Activated T-helper 1 cell treated with anti-CD3 and anti-CD28 coated beads, Interleukin-12 subunit alpha, Interleukin-12 subunit beta, Interleukin-2, Interleukin-4 antibody, amounts not matched to agents 30 ng/mL and 10 ng/mL and 1 ng/mL, durations not matched to agents 14 hours and 24 hours and 36 hours (primary cell): ENCODE results near the gene GGACT. TPM values are rescaled to one million over a fixed set of nuclear protein-coding genes. Genes with fewer than 3 reads are reported as not detected.

Source experiments
- DNase-seq: peaks from one replicate; pipeline ENCODE4 v3.0.0; 2021; ENCODE audit warnings: low spot score
- H3K27ac Mint-ChIP-seq: one replicate; pipeline ENCODE4 v1.8.0; 2021; ENCODE audit warnings: mild to moderate bottlenecking, mixed read lengths
- H3K27me3 Mint-ChIP-seq: one replicate; pipeline ENCODE4 v1.8.0; 2022; ENCODE audit warnings: mild to moderate bottlenecking, moderate library complexity, mixed read lengths; ENCODE audit not compliant: insufficient read depth
- H3K36me3 Mint-ChIP-seq: one replicate; pipeline ENCODE4 v1.8.0; 2021; ENCODE audit warnings: low read depth, mixed read lengths
- H3K4me1 Mint-ChIP-seq: one replicate; pipeline ENCODE4 v1.8.0; 2021; ENCODE audit warnings: low read depth, mixed read lengths
- H3K4me3 Mint-ChIP-seq: one replicate; pipeline ENCODE4 v1.8.0; 2021; ENCODE audit warnings: mild to moderate bottlenecking, moderate library complexity, mixed read lengths
- H3K9me3 Mint-ChIP-seq: one replicate; pipeline ENCODE4 v1.8.0; 2021; ENCODE audit warnings: mixed read lengths
- intact Hi-C: fragments of 100-400 bp; cut with micrococcal nuclease; formaldehyde crosslinking; loops from one replicate; pipeline ENCODE4 v1.15.1; 2024
- total RNA-seq: library from RNA; stranded (reverse); gene quantifications from 2 replicates; pipeline ENCODE4 v1.2.3, GENCODE V29; 2022

The GGACT gene
- total RNA-seq, 1 donor from 2014 or later = 7.2 TPM

DNA sequence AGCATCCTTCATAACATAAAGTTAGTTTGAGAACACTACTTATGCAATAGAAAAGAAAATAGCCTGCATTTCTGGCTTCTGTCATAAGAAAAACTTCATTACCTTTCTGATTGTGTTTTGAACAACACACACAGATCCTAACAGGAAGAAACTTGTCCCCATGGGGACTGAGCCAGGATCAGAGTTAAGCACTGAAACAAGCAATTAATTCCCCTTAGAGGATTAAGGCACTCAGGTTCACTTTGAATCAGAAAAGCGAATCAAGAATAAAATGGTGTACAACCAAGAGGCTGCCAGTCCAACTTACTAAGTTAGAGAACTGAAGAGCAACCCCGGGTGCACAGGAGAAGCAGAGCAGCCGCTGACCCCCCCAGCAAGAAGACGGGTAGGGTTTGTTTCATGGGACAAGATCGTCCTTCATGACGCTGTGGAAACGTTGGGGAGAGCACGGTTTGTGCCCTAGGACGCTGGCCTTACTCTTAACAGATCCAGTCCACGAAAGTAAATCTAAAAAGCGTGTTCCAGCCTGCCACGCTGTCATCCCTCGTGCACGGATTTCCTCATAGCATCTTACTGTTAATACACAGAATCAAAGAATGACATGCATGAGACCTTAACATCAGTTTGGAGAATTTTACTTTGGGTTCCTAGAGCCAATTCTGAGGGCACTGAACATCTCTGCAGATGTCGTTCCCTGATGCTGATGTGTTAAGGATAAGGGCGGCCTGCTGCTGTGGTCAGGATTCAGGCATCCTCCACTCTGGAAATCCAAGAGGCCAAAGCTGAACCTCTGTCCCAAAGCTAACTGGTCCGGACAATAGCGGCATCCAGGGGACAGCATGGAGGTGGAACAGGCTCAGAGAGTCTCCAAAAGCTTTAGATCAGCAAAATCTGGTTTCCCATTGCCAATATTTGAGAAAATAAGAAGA lies 46.4 kb downstream of the GGACT start:
- intact Hi-C loops = loop anchor here (1.0 kb wide), 1 partner anchor 642 kb away; no protein-coding TSS in a partner anchor
- peaks cover 2% of the 10 kb centered on the region for H3K36me3 Mint-ChIP-seq
- DNase-seq = no peak
- no peaks in the 10 kb centered on the region for H3K9me3 Mint-ChIP-seq
- H3K4me1 Mint-ChIP-seq = peaks cover 26% of the 10 kb centered on the region
- no peak overlapping the region for H3K4me3 Mint-ChIP-seq
- H3K27me3 Mint-ChIP-seq = peaks cover 3% of the 10 kb centered on the region
- H3K27ac Mint-ChIP-seq = no peak overlapping the region

DNA sequence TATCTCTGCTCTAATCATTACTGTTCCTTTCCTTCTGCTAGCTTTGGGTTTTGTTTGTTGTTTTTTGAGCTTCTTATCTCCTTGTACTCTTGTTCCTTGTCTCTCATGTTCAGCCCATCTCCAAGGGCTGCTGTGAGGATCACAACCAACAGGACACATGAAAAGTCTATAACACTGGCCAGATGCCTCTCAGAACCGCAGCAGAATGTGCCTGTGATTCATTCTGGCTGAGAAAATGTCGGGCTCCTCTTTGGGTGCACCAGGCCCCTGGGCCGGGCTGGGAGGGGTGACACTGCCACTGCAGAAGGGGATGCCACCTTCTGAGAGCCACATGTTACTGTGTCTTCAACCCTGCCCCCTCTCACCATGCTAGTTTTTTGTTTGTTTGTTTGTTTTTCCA lies 48.0 kb downstream of the GGACT start:
- peaks cover 28% of the 10 kb centered on the region for H3K4me1 Mint-ChIP-seq
- no peak for DNase-seq
- H3K36me3 Mint-ChIP-seq = peaks cover 2% of the 10 kb centered on the region
- no peak overlapping the region for H3K27ac Mint-ChIP-seq
- no peak overlapping the region for H3K4me3 Mint-ChIP-seq
- H3K9me3 Mint-ChIP-seq = no peaks in the 10 kb centered on the region
- H3K27me3 Mint-ChIP-seq = peaks cover 3% of the 10 kb centered on the region
- intact Hi-C loops = no loop called here

DNA sequence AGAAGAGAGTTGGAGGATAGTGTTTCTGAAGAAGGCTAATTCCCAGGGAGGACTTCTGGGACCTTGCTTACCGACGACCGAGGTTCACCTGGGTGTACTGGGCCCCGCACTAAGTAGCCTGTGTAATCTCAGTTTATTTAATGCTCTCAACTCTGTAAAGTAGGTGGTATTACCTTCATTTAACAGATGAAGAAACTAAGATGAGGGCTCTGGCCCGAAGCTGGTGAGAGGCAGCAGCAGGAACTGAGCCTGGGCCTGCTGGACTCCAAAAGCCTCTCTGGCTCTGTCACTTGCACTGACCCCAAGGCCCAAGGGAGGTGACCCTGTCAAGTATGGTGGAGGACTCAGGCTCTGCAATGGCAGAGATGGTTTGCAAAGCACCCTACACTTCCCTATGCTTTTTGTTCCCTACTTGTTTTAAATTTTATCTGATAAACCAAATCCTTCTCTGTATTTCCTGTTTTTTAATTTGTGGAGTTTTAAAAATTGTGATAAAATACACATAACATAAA lies 50.6 kb downstream of the GGACT start:
- Mint-ChIP-seq H3K4me3 (no peak overlapping the region), H3K4me1 (peaks cover 28% of the 10 kb centered on the region), H3K9me3 (no peaks in the 10 kb centered on the region), H3K27me3 (peaks cover 3% of the 10 kb centered on the region), H3K27ac (no peak overlapping the region), H3K36me3 (peaks cover 2% of the 10 kb centered on the region)
- intact Hi-C loops = no loop called here
- no peak for DNase-seq

DNA sequence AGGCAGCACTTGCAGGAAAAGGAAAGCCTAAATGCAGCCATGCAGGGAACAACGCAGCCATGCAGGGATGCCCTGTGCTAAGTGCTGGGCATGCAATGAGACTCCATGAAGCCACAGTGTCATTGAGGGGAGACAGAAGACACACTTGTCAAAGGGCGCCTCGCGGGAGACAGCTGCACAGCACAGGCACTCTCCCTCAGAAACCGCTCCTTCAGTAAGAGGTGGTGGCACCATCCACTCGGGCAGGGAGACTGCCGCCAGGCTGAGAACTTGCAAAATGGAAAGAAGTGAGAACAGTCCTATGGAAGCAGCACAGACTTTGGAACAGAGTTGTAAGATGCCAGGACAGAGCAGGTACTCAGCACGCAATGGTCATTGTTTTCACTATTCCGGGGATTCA lies 51.1 kb downstream of the GGACT start:
- intact Hi-C loops = no loop called here
- H3K4me1 Mint-ChIP-seq = peaks cover 22% of the 10 kb centered on the region
- H3K4me3 Mint-ChIP-seq = no peak overlapping the region

DNA sequence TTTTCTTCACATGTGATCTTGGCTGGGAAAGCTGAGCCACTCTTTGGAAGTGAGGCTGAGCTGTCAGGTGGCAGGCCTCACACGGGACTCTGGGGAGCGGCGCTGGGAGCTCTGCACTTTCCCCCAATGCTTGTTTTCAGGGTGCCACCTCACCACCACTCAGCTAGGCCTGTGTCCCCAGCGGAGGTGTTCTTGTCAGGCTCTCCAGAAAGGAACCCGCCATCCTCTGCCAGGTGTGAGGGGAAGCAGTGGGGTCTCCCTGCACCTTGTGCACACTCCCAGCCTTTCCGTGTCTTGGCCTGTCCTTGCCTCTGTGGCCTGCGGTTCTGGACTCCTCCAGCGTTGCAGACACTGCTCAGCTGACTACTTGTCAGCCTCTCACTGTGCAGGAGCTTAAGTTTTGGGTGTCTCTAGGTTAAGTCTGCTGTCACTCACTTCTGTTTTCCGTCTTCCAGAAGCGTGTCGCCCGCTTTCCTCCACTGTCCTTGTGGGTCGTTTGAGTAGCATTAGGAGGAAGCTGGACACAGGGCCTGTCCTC lies 51.9 kb downstream of the GGACT start:
- no peak overlapping the region for H3K4me3 Mint-ChIP-seq
- H3K9me3 Mint-ChIP-seq = no peaks in the 10 kb centered on the region
- H3K4me1 Mint-ChIP-seq = peaks cover 22% of the 10 kb centered on the region
- no peak for DNase-seq
- H3K36me3 Mint-ChIP-seq = peaks cover 2% of the 10 kb centered on the region
- no peak overlapping the region for H3K27ac Mint-ChIP-seq
- intact Hi-C loops = no loop called here
- H3K27me3 Mint-ChIP-seq = peaks cover 3% of the 10 kb centered on the region

More for the DNA sequence above, 51.1 kb downstream of the GGACT start:
- Mint-ChIP-seq H3K36me3 (peaks cover 2% of the 10 kb centered on the region), H3K27ac (no peak overlapping the region), H3K9me3 (no peaks in the 10 kb centered on the region), H3K27me3 (peaks cover 3% of the 10 kb centered on the region)
- no peak for DNase-seq

DNA sequence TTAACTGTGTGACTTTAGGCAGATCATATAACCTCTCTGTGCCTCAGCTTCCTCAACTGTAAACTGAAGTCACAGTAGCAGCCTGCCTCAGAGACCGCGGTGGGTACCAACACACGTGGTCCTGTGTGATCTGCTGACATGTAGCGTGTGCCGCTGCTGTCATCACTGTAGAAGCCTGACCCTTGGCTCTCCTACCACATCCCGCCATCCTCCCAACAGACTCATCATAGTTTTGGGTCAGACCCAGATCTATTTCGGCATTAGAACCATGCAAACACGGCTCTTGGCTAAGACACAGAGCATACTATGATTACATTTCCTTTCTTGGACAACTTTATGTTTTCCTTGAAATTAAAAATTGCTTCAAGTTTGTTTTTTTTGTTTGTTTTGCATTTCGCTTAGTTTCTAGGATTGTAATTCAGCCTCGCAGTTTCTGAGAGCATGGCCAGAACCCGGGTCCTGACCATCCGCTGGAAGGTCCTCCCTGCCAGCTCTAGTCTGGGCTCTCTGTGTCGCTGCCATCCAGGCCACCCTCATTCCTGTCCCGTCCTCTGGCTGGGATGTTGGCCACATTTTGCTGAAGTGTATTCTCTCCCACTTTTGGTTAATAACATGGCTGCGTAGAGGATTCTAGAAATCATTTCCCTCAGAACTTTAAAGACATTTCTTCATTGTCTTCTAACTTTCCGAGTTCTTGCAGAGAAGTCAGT lies 53.0 kb downstream of the GGACT start:
- Mint-ChIP-seq H3K27me3 (peaks cover 2% of the 10 kb centered on the region), H3K36me3 (peaks cover 2% of the 10 kb centered on the region), H3K9me3 (no peaks in the 10 kb centered on the region), H3K4me1 (peaks cover 22% of the 10 kb centered on the region), H3K4me3 (no peak overlapping the region), H3K27ac (no peak overlapping the region)
- no peak for DNase-seq
- intact Hi-C loops = no loop called here

DNA sequence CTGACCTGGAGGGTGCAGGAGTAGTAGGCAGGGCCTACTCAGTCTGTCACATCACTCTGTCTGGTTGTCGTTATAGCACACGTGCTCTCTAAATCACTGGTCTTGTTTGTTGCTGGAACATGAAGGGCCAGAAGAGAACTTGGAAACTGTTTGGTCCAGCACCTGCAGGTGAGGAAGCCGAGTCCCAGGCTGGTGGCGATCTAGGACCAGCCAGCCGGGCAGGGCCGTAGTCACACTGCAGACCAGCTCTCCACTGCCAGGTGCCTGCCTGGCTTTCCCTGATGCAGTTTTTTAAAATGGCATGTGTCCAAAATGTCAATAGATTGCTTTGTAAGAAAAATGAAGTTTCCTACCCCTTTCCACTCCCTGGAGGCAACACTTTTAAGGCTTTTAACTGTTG lies 53.7 kb downstream of the GGACT start:
- H3K9me3 Mint-ChIP-seq = no peaks in the 10 kb centered on the region
- intact Hi-C loops = no loop called here
- peaks cover 22% of the 10 kb centered on the region for H3K4me1 Mint-ChIP-seq
- H3K27me3 Mint-ChIP-seq = peaks cover 2% of the 10 kb centered on the region
- no peak for DNase-seq
- no peak overlapping the region for H3K4me3 Mint-ChIP-seq
- H3K27ac Mint-ChIP-seq = no peak overlapping the region
- H3K36me3 Mint-ChIP-seq = no peaks in the 10 kb centered on the region

DNA sequence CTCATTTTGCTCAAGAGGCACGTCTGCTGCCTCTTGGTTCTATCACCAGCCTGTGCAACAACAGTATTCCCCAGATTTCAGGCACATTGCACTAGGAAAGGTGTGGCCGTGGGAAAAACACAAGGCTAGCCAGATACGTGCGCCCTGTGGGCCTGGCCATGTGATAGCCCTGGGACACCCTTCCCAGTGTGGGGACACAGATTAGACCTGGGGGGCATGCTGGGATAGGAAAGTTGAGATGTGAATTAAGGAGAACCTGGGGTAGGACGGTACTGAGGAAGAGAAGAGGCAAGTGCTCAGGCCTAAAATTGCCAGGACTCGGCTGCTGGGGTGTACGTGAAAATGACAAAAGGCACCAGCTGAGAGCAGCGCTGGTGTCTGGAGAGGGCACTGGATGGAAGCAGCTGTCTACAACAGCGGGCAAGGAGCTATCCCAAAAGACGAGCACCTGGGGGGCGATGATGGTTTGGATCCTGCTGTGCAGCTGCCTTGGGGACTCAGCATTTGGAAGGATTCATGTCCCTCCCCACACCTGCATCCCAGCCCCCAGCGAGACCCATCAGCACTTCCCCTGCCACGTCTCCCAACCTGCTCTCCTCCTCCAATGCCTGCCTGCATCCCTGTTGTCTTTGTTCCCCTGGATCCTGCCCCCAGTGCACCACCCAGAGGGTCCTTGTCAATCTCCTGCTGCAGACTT lies 54.3 kb downstream of the GGACT start:
- no peaks in the 10 kb centered on the region for H3K9me3 Mint-ChIP-seq
- H3K4me1 Mint-ChIP-seq = peaks cover 20% of the 10 kb centered on the region
- intact Hi-C loops = no loop called here
- H3K4me3 Mint-ChIP-seq = no peak overlapping the region
- H3K36me3 Mint-ChIP-seq = no peaks in the 10 kb centered on the region
- H3K27ac Mint-ChIP-seq = no peak overlapping the region
- DNase-seq = no peak
- H3K27me3 Mint-ChIP-seq = no peaks in the 10 kb centered on the region

DNA sequence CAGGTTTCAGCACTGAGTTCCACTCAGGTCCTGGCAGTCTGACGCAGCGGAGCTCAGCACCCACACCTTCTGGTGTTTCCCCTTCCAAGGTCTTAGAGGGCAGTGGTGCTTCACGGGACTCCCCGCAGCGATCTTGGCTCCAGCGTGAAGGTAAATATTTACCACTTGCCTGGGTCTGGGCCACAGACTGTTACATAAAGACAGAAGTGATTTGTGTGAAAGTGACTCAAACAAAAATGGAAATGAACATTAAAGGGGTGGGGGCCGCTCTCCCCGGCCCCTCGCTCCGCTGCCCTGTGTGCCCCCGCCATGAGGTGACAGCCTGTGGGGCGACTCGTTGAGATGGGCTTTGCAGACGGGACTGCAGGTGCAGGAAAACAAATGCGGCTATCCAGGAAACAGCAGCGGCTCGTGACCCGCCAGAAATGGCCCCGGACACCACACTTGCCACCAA lies 55.0 kb downstream of the GGACT start:
- no peak for DNase-seq
- no peak overlapping the region for H3K27ac Mint-ChIP-seq
- no peaks in the 10 kb centered on the region for H3K9me3 Mint-ChIP-seq
- peaks cover 13% of the 10 kb centered on the region for H3K4me1 Mint-ChIP-seq
- H3K4me3 Mint-ChIP-seq = no peak overlapping the region
- intact Hi-C loops = no loop called here
- no peaks in the 10 kb centered on the region for H3K27me3 Mint-ChIP-seq
- H3K36me3 Mint-ChIP-seq = peaks cover 2% of the 10 kb centered on the region

DNA sequence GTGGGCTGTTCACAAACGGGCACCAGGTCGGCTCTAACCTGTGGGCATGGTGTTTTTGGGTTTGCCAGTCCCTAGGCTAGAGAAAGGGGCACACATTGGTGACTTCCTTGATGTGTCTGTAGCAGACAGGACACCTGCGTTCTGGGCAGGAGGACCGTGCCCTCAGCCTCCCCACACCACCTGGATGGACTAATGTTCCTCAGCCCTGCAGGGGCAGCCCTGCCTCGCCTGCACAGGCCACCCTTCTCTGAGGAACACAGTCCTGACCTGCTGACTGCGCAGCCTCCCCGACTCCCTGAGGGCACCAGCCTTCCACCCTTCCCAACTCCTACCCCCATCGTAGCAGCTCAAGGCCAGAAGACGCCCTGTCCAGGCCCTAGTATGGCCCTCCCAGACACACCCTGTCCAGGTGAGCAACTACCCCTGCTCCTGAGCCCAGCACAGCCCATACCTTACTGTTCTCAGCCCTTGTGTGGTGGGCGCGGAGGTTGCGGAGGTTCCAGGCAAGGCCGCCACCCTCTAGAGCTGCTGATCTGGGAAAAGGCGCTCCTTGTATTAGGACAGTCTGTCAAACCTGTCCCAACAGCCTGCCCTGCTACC lies 55.7 kb downstream of the GGACT start:
- intact Hi-C loops = no loop called here
- Mint-ChIP-seq H3K27ac (no peak overlapping the region), H3K27me3 (no peaks in the 10 kb centered on the region), H3K36me3 (peaks cover 4% of the 10 kb centered on the region), H3K4me3 (no peak overlapping the region), H3K4me1 (peaks cover 9% of the 10 kb centered on the region), H3K9me3 (no peaks in the 10 kb centered on the region)
- no peak for DNase-seq

DNA sequence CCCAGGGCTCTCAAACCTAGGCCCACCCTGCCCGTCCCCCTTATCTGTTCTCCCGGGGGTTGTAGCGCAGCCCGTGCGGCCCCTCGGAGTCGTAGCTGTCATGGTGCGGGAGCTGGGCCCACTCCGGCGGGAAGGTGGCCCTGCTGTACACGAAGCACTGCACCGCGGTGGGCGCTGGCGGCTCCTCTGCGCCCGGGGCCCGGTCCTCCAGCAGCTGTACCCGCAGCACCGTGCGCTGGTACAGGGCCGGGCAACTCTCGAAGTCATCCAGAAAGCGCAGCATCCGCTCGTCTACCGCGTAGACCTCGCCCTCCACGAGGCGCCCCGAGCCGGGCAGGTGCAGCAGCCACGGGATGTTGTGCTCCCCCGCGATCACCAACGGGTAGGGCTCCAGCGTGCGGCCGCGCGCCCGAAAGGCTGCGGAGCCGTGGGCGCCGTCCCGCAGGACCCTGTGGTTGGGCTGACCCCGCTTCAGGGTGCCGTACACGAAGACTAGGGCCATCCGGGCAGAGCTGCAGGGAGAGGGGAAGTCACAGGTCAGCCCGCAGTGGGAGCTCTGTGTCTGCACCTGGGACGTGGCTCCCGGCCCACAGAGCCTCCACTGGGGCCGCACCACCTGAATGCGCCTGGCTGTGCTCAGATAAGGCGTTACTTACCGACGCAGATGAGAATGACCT lies 56.4 kb downstream of the GGACT start:
- intact Hi-C loops = no loop called here
- no peak for DNase-seq
- Mint-ChIP-seq H3K27me3 (no peaks in the 10 kb centered on the region), H3K4me3 (no peak overlapping the region), H3K27ac (no peak overlapping the region), H3K36me3 (peaks cover 4% of the 10 kb centered on the region), H3K9me3 (no peaks in the 10 kb centered on the region), H3K4me1 (peaks cover 3% of the 10 kb centered on the region)
